Epidermal melanocyte (primary cell): Measurements from ENCODE around the gene CFAP74.
A peak's percentile ranks its signal among the peaks of the same experiment; 100 is the strongest.

ENCODE experiments used
- DNase-seq: peaks from one replicate; pipeline ENCODE4 v3.0.0; 2011; ENCODE audit warnings: low spot score; ENCODE audit not compliant: insufficient read length

CFAP74 gene

DNA sequence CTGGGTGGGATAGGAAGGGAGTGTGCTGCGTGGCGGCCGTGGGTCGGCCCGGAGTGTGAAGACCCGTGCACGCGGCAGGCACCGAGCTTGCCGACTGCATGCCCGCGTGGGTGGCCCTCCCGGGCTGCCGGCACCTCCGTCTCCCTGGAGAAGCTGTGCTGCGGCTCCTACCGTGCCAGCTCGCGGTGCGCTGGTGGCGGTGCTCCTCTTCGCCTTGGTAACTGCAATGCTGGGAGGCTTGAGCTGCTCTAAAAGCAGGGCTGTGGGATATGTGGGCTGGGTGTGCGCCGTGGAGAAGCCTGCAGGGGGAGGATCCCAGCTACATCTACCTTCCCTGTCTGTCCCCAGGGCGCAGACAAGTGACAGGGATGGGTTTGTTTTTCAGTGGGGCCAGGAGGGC is 18.0 kb upstream of the CFAP74 start:
- no peak for DNase-seq

DNA sequence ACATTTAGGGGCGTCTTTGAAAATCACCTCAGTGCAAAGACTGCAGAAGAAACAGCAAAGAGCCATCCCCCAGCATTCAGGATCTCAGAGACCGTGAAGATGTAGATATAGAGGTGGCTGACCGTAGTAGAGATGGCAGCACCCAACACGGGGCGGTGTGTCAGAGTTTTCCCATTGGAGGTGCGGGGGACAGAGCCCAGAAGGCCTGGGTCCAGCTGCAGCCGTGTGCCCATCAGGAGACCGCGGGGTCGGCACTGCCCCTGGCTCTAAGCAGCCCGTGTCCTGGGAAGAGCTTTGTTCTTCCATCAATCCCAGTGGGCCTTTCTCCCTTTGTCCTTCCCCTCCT is 16.7 kb upstream of the CFAP74 start:
- no peak for DNase-seq

DNA sequence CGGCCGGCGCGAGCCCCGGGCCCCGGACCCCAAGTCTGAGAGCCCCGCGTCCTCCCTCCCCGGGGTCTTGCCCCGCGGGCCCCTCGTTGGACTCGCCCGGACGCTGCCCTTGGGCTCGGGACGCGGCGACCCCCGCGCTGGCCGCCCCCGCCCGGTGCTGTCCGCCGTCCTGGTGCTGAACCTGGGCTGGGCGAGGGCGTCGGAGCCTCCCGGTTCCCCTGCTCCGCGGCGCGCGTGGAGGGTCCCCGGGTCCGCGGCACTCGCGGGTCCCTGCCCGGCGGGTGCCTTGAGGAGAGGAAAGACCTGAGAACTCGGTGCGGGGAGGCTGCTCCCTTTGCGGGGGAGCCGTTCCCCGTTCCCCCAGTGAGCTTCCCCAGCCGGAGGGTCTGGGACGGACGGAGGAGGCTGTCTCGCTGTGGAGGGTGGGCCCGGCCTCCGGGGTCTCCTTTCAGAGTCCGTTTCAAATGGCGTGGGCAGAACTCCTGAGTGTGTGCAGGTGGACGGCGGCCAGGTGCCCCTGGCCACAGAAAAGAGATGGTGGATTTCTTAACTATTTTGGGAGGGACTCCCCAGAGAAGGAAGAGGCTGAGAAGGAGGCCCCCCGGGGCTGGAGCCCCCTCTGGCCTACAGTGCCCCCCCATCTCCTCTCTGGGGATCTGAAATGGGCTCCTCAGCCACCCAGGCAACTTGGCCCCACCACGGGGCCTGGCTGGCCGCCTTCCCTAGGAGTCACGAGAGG is 16.2 kb upstream of the CFAP74 start:
- DNase-seq = no peak

DNA sequence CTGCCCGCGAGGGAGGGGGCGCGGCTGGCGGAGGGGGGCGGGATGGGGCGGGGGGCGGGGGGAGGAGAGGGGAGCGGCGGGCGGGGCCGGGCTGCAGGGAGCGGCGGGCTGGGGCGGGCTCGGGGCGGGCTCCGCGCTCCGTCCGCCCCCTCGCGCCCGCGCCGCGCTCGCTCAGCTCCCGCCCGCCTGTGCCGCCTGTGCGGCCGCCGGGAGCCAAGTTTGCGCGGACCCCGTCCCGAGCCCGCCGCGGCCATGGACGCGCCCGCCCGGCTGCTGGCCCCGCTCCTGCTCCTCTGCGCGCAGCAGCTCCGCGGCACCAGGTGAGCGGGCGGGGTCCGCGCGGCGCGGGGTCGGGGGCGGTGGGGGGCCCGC is 15.6 kb upstream of the CFAP74 start, which contains the start of gene GABRD:
Gene GABRD, plus strand, starts transcription at position 174 of the 372 bp plus-strand sequence. Its CDS starts 79 bp downstream, at position 253.
- DNase-seq = no peak

DNA sequence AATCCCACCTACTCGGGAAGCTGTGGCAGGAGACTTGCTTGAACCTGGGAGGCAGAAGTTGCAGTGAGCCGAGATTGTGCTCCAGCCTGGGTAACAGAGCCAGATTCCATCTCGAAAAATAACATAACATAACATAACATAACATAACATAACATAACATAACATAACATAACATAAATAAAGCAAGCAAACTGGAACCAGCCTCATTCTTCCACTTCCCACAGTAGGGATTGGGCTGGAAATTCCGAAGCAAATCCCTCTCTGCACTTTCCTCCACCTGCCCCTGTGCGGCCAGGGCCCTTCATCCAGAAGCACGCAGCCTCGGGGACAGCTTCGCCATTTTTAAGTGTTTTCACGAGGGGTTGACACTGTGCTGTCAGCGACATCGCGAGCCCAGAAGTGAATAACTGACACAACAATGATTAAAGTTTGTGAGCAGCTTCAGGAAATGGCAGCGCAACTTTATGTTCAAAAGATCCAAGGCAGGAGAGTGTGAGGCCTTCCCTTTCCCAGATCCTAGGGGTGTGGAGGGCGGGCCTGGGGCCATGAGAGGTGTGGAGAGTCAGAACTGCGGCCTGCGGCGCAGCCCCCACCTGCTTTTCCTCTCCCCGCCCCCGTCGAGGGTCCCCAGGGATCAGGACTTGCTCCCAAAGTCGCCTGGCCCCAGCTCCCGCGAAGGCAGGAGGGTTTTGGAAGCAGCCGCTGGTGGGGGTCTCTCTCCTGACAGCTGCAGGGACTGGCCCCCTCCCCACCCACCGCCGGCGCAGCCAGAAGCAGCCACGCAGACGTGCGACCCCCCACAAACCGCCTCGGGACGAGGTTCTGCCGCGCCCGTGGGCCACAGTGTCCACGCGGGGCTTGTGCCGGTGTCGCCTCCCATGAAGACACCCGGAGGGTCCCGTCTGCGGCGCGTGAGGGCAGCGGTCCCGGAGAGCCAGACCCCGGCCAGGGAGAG is 14.9 kb upstream of the CFAP74 start:
- no peak for DNase-seq

DNA sequence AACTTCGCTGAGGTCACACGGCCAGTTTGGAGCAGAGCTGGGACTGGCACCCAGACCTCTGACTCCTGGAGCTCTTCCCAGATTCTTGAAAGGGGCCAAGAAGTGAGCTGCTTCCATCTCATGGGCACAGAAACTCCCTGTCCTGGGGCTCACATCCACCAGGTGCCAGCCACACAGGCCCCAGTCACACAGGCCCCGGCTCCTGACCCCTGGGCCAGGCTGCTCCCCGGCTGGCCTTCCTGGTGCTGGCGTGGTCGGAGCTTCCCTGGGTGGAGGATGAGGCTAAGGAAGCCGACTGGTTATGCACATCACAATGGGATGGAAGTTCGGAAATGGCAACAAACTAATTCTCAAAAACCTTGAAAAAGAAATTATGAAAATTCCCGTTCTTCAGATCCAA is 12.5 kb upstream of the CFAP74 start:
- DNase-seq = no peak

DNA sequence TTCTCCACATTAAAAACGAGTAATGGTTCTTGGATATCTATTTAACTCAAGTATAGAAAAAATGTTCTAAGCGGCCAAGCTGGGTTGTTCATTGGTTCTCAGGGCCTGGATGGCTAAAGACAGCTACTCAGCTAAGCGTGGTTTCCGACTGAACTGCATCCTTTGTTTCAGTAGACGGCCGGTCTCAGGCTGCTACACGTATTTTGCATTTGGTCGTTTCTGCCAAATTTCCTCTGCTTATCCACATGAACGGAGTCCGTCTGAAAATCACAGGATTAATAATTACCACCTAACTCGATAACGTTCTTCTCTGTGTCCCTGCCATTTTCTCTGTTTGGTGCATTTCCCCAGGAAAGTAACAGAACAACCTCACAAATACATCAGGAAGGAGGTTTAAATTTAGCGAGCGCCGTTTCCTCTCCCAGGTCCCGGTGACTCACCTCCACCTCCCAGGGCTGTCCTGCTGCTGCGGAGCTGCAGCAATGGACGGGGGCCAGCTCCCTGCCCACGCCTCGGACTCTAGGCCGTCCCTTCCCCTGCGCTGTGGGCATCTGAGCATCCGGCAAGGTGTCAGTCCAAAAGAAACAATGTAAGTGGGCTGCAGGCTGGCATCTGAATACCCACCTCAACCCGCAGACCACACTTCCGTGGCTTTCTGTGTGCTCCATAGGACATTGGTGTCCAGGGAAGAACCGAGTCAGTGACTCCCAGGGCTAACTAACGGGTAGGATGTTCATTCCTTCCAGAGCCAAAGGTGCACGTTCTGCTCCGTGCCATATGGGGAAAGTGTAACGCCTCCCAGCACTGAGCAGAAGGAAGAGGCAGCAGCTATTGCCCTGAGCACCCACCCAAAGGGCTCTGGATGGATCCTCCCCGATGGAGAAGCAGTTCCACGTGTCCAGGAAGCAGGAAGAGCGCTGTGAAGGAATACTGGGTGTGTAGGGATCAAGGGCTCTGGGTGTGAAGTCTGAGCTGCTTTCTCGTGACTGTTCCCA is 11.5 kb upstream of the CFAP74 start:
- no peak for DNase-seq

DNA sequence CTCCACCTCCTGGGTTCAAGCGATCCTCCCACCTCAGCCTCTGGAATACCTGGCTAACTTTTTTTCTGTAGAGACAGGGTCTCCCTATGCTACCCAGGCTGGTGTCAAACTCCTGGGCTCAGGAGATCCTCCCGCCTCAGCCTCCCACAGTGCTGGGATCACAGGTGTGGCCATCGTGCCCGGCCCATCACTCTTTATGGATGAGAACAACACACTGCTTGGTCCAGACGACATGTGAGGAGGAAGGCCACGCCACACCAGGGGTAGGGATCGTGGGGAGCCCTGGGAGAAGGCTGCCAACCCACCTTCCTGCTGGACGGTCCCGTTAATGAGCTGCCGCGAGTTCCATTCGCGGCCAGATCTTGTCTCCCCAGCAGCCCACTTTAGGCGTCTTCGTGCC is 10.6 kb upstream of the CFAP74 start:
- DNase-seq = no peak

DNA sequence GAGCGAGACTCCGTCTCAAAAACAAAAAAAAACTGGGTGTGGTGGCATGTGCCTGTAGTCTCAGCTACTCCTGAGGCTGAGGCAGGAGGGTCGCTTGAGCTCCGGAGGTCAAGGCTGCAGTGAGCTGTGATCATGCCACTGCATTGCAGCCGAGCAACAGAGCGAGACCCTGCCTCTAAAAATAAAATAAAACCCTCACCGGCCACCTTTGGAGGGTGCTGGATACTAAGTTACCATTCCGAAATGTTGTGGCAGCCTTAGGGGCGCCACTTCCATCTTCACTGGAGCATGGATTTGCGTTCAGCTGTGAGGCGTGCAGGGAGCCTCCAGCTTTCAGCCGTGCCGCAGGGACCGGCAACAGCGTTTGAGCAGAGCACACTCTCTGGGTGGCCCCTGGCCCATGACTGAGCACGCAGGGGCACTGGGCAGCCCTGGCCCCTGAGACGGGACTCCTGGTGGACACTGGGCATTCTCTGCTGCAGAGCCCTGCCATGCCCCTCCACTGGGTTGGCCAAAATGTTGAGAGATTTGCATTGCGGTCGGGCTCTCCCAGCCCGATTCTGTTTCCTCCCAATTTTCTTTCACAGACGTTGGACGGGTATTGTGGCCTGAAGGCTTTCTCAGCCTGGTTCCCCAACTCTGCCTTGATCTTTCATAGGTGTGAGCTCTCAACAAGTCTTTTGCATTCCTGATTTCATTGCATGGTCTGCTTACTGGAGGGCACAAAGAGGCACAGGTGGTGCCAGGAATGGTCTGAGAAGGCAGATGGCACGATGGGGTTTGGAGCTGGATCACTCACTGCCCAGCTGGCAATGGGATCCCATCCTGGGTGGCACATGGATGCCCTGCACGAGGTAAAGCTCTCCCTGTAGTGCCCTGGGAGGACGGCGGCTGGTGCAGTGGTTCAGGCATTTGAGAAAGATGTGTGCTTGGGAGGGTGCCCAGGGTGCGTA is 5.8 kb upstream of the CFAP74 start:
- DNase-seq = no peak

DNA sequence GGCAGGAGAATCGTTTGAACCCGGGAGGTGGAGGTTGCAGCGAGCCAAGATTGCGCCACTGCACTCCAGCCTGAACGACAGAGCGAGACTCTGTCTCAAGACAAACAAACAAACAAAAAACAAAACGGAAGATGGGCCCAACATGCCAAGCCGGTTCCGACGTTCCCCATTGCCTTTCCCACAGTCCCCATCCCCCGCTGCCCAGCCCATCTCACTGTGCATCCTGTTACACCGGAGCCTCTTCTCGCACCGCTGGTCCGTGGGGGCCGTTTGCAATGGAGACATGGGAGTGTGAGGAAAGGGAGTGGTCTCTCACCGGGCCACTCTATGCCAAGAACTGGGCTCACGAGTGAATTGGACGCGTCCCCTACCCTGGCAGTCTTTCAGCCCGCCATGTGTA is 1.3 kb upstream of the CFAP74 start:
- DNase-seq = no peak

DNA sequence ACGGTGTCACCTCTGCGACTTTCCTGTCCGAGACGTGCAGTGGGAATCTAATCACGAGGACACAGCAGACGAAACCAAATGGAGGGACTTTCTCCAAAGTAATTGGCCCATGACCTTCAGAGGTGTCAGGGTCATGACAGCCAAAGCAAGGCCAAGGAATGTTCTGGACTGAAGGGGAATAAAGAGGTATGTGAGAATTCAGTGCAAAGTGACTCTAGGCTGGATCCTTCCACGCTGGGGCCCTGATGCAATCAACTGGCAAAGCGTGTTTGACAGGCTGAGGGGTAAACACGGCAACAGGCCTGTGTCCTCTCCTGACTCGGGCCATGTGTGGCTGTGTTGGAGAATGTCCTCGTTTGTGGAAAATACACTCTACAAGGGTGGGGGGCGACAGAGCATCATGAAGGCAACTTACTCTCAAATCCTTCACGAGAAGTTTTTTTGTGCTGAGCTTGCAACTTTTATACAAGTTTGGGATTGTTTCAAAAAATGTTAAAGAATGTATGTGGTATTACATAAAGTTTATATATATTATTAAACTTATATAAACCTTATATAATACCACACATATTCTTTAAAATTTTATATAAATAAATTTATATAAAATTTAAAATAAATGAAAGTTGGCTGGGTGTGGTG is 1.7 kb downstream of the CFAP74 start:
- DNase-seq = no peak

DNA sequence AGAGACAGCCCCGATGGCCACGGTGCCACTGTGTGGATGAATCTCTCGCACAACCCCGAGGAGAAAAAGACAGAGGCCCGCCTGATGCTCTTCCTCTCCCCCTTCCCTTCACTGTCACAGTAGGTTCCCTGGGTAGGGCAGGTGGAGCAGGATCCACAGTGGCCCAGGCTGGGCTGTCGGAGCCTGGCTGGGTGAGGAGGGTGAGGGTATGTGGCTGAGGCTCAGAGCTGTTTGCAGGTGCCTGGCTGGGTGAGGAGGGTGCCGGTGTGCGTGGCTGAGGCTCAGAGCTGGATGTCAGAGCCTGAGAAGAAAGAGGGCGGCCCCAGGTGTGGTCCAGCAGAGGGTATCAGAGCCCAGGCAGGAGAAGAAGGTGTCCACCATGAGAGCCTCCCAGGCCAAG is 2.7 kb downstream of the CFAP74 start:
- no peak for DNase-seq

DNA sequence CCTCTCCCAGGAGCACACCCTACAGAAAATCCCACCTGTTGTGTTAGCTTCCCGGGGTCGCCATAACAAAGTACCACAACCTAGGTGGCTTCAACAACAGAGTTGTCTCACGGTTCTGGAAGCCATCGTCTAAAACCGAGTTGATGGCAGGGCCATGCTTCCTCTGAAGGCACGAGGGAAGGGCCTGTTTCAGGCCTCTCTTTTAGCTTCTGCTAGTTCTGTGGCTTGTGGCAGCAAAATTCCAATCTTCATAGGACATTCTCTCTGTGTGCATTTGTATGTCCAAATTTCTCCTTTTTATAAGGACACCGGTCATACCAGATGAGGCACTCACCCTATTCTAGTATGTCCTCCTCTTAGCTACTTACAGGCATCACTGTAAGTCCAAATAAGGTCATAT is 3.2 kb downstream of the CFAP74 start:
- DNase-seq = no peak

DNA sequence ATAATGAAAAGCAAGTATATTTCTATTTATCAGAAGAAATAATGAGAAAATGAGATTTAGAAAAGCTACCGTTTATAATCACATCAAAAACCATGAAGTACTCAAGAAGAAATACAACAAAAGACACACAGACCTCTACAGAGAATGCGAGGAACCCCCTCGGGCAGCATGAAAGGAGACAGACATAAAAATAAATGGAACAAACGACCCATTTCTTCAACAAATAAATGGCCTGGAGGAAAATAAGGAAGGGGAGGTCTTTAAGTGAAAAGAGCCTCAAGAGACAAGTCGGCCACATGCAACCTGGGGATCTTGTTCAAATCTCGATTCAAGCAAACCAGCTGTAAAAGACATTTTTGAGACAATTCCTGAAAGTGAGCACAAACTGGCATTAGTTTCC is 6.0 kb downstream of the CFAP74 start:
- DNase-seq = peak; percentile 71

DNA sequence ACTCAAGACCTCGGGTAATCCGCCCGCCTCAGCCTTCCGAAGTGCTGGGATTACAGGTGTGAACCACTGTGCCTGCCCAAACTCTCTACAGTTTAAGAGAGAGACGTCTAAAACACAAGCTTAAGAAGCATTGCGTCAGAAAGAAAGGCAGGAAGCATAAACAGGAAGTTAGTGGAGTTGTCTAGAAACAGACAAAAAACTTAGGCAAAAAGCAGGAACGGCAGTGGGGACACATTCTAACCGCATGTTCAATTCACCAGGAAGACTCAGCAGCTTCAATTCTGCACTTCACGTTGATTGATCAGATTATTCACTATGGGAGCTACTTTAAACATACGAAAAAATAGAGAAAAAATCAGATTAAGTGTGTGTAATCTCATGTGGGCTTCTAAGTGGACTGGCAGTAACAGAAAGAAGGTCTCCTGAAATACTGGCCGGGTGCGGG is 7.4 kb downstream of the CFAP74 start:
- DNase-seq = no peak

DNA sequence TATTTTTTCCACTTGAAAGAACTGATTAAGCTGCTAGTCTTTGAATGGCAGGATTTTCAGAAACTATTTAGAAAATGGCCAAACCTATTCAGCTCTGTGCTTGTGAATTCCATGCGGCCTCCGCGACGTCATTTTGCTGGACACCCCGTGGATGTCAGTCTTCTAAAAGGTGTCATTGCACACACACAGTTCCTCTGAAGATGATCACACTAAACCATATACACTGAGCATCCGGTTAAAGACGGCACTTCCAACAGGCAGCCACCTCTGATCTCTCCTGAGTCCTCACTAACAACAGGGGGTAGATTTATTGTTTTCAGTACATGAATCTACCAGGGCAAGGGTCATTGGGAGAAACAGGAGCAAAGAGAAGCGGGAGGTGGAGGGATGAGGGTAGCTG is 9.1 kb downstream of the CFAP74 start:
- DNase-seq = no peak

DNA sequence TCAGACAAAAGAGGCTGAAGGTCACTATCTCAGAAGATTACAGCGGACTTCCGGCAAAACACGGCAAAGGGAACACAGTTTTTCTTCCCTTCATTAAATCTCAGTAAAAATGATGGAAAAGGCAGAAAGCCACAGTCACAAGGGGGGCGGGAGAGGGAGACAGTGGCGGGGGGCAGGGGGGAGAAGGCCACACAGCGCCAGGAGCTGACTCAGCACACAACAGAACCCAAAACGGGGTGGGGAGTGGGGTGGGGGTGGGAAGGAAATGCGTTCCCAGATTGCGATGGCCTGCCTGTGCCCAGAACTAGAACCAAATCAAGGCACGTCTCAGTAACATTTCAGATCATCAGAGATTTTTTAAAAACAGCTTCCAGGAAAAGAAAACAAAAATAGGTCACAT is 13.4 kb downstream of the CFAP74 start:
- no peak for DNase-seq

DNA sequence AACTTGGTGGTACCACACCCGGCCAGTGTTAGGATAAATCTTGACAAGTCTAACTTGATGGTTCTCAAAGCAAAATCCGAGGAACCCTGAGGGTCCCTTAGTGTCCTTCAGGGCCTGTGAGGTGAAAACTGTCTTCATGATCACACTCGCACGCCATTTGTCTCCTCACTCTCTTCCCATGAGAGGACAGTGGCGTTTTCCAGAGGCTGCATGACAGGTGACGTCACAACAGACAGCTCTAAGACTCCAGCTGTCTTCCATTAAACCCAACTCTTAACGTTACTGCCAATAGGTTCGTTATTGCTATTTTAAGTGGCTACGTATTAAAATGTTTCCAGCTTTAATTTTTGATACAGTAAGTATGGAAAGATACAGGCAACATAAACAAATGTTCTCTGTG is 13.8 kb downstream of the CFAP74 start:
- DNase-seq = no peak

DNA sequence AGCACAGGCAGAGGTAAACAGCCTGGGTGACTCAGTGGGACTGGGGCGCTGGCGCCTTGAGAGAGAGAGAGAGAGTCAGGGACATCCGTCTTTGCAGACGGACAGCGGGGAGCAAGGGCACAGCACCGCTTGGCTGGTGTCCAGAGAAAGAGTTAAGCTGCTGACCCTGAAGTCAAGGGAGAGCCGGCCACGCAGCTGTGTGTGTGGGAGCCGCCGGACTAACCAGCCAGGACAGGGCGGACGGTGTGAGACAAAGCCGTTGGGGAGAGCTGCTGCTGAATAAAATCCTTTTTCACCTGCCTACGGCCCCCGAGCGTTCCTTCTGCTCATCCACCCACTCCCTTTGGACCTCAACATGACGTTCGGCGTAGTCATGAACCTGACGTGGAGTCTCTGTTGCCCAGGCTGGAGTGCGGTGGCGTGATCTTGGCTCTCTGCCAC is 14.5 kb downstream of the CFAP74 start:
- no peak for DNase-seq
